RPMI8226 (cell line): ENCODE data around the gene ADAM10.
"Not testable (repeated sequence)": the region's sequence is repeated elsewhere in the genome, so short reads cannot be mapped to it uniquely, and the experiment has no call there.

Experiments
- DNase-seq: peaks from one replicate; pipeline ENCODE4 v3.0.0-alpha.2; 2015

The ADAM10 gene

GRCh38 chr15:58749532-58750337 lies at the start of gene ADAM10:
Gene ADAM10 (minus strand): TSS chr15:58749707. CDS start chr15:58749534, 173 bp downstream.
- peak; percentile 100 for DNase-seq

- no peak for DNase-seq
These were observed 48.0 kb upstream of the ADAM10 start for GRCh38 chr15:58797505-58797904.

GRCh38 chr15:58795825-58796224 lies 46.3 kb upstream of the ADAM10 start:
- DNase-seq, result no peak

GRCh38 chr15:58793862-58794261 lies 44.4 kb upstream of the ADAM10 start:
- DNase-seq, result no peak

GRCh38 chr15:58788056-58788710 lies 38.7 kb upstream of the ADAM10 start:
- DNase-seq, result no peak

- no peak for DNase-seq
These were observed 35.8 kb upstream of the ADAM10 start for GRCh38 chr15:58785355-58785754.

- no peak for DNase-seq
These were observed 30.0 kb upstream of the ADAM10 start for GRCh38 chr15:58779554-58779953.

- peak; percentile 49 for DNase-seq
These were observed 27.6 kb upstream of the ADAM10 start for GRCh38 chr15:58777107-58777506.

- DNase-seq, result no peak
These were observed 25.9 kb upstream of the ADAM10 start for GRCh38 chr15:58775402-58775801.

- no peak for DNase-seq
These were observed 23.5 kb upstream of the ADAM10 start for GRCh38 chr15:58773024-58773423.

- peak; percentile 35 for DNase-seq
These were observed 22.2 kb upstream of the ADAM10 start for GRCh38 chr15:58771621-58772250.

- DNase-seq, result peak; percentile 100
These were observed 21.5 kb upstream of the ADAM10 start, which contains the start of gene MINDY2 for GRCh38 chr15:58770857-58771620. Gene MINDY2 (plus strand): TSS chr15:58771302. CDS start chr15:58771396, 94 bp downstream.

- DNase-seq, result peak; percentile 82
These were observed 21.0 kb upstream of the ADAM10 start for GRCh38 chr15:58770519-58770856.

GRCh38 chr15:58768601-58769004 lies 19.1 kb upstream of the ADAM10 start:
- not testable (repeated sequence) for DNase-seq

- DNase-seq, result no peak
These were observed 16.8 kb upstream of the ADAM10 start for GRCh38 chr15:58766290-58766689.

GRCh38 chr15:58764468-58764867 lies 15.0 kb upstream of the ADAM10 start:
- no peak for DNase-seq

GRCh38 chr15:58762731-58763130 lies 13.2 kb upstream of the ADAM10 start:
- DNase-seq, result no peak

GRCh38 chr15:58762285-58762684 lies 12.8 kb upstream of the ADAM10 start:
- DNase-seq, result no peak

GRCh38 chr15:58761010-58761388 lies 11.5 kb upstream of the ADAM10 start:
- DNase-seq, result no peak

GRCh38 chr15:58760385-58761009 lies 11.0 kb upstream of the ADAM10 start:
- DNase-seq, result no peak

GRCh38 chr15:58758141-58758540 lies 8.6 kb upstream of the ADAM10 start:
- peak; percentile 51 for DNase-seq

GRCh38 chr15:58755956-58756355 lies 6.4 kb upstream of the ADAM10 start:
- DNase-seq, result peak; percentile 46

- no peak for DNase-seq
These were observed 5.8 kb upstream of the ADAM10 start for GRCh38 chr15:58755350-58755749.
